CD14-positive monocyte (primary cell): ENCODE data around the gene TMA7. TPM values are rescaled to one million over a fixed set of nuclear protein-coding genes. Genes with fewer than 3 reads are reported as not detected.
A peak's percentile ranks its signal among the peaks of the same experiment; 100 is the strongest.

Experiments
- DNase-seq, 3 donors: peaks; one replicate each; pipeline ENCODE4 v3.0.0-alpha.2; 2011 to 2022
- H2AFZ ChIP-seq: 2 replicates; pipeline ENCODE4 v1.6.0; 2012; ENCODE audit warnings: mild to moderate bottlenecking, low read depth, low read length, inconsistent platforms; ENCODE audit not compliant: insufficient read depth, poor library complexity, severe bottlenecking
- H3K27ac ChIP-seq, 2 donors: 1 replicate in 1 of 2; 2 replicates in 1 of 2; pipeline ENCODE4 v1.5.1; 2012 to 2013; ENCODE audit warnings: low read length in 2 of 2, control low read depth in 1 of 2, inconsistent platforms in 1 of 2, low read depth in 1 of 2, mild to moderate bottlenecking in 1 of 2
- H3K27me3 ChIP-seq, 2 donors: one replicate each; pipeline versions ENCODE4 v1.6.0 to v1.6.1; 2011 to 2013; ENCODE audit warnings: low read length in 2 of 2; ENCODE audit not compliant: control insufficient read depth in 2 of 2, insufficient read depth in 2 of 2
- H3K36me3 ChIP-seq, 2 donors: replicated peaks in 1 of 2; 1 replicate in 1 of 2; 2 replicates in 1 of 2; pipeline versions ENCODE4 v1.5.1 to v1.6.1; 2012 to 2013; ENCODE audit warnings: low read length in 2 of 2, control low read depth in 1 of 2, inconsistent platforms in 1 of 2, mild to moderate bottlenecking in 1 of 2; ENCODE audit not compliant: insufficient read depth in 2 of 2, control insufficient read depth in 1 of 2
- H3K4me1 ChIP-seq, 2 donors: 1 replicate in 1 of 2; 2 replicates in 1 of 2; pipeline versions ENCODE4 v1.5.1 to v1.6.1; 2012 to 2013; ENCODE audit warnings: low read length in 2 of 2, control low read depth in 1 of 2, inconsistent platforms in 1 of 2, mild to moderate bottlenecking in 1 of 2, moderate library complexity in 1 of 2; ENCODE audit not compliant: insufficient read depth in 2 of 2, control insufficient read depth in 1 of 2
- H3K4me2 ChIP-seq: replicated peaks from 2 replicates; pipeline ENCODE3; 2012; ENCODE audit warnings: low read length, moderate library complexity, mild to moderate bottlenecking; ENCODE audit not compliant: poor library complexity, severe bottlenecking; ENCODE audit errors: extremely low read depth
- H3K4me3 ChIP-seq, 3 experiments: fragments of 200-600 bp in 1 of 3; sonication (generic) in 1 of 3; replicated peaks in 1 of 3; 1 replicate in 2 of 3; 2 replicates in 1 of 3; pipeline ENCODE4 v1.5.1; 2011 to 2013; ENCODE audit warnings: low read length in 3 of 3, mild to moderate bottlenecking in 3 of 3, control low read depth in 2 of 3, low read depth in 2 of 3, inconsistent platforms in 1 of 3, moderate library complexity in 1 of 3
- H3K79me2 ChIP-seq: 2 replicates; pipeline ENCODE4 v1.6.0; 2012; ENCODE audit warnings: mild to moderate bottlenecking, control low read depth, inconsistent platforms, low read length, moderate library complexity; ENCODE audit not compliant: insufficient read depth
- H3K9ac ChIP-seq: 2 replicates; pipeline ENCODE4 v1.6.0; 2017; ENCODE audit warnings: low read length, mild to moderate bottlenecking; ENCODE audit not compliant: insufficient read depth, poor library complexity, severe bottlenecking
- H3K9me3 ChIP-seq, 2 donors: replicated peaks in 1 of 2; 1 replicate in 1 of 2; 2 replicates in 1 of 2; pipeline versions ENCODE4 v1.5.1 to v1.6.1; 2012 to 2013; ENCODE audit warnings: low read length in 2 of 2, control low read depth in 1 of 2; ENCODE audit not compliant: control insufficient read depth in 1 of 2, insufficient read depth in 1 of 2
- H4K20me1 ChIP-seq: 2 replicates; pipeline ENCODE4 v1.6.0; 2012; ENCODE audit warnings: mild to moderate bottlenecking, low read length, control low read depth, moderate library complexity; ENCODE audit not compliant: insufficient read depth
- H3K27ac Mint-ChIP-seq, 7 donors: one replicate each; pipeline ENCODE4 v1.8.0; 2020; ENCODE audit warnings: mild to moderate bottlenecking in 7 of 7, mixed read lengths in 7 of 7, moderate library complexity in 6 of 7, inconsistent platforms in 2 of 7
- H3K27me3 Mint-ChIP-seq, 3 donors: one replicate each; pipeline ENCODE4 v1.8.0; 2021 to 2022; ENCODE audit warnings: low read depth in 3 of 3, mild to moderate bottlenecking in 3 of 3, mixed read lengths in 3 of 3, moderate library complexity in 3 of 3, inconsistent platforms in 1 of 3
- H3K36me3 Mint-ChIP-seq, 2 donors: one replicate each; pipeline ENCODE4 v1.8.0; 2020; ENCODE audit warnings: mixed read lengths in 2 of 2, inconsistent platforms in 1 of 2, mild to moderate bottlenecking in 1 of 2
- H3K4me1 Mint-ChIP-seq: one replicate; pipeline ENCODE4 v1.8.0; 2020; ENCODE audit warnings: mild to moderate bottlenecking, mixed read lengths
- H3K4me3 Mint-ChIP-seq, 2 donors: one replicate each; pipeline ENCODE4 v1.8.0; 2020; ENCODE audit warnings: mild to moderate bottlenecking in 2 of 2, mixed read lengths in 2 of 2, moderate library complexity in 1 of 2
- H3K9me3 Mint-ChIP-seq, 7 donors: one replicate each; pipeline ENCODE4 v1.8.0; 2020 to 2022; ENCODE audit warnings: mixed read lengths in 7 of 7, mild to moderate bottlenecking in 6 of 7, moderate library complexity in 6 of 7, inconsistent platforms in 2 of 7
- CTCF ChIP-seq: fragments of 200-600 bp; IDR thresholded peaks from one replicate; pipeline ENCODE4 v1.8.0; 2022; ENCODE audit warnings: antibody characterized with exemption, mild to moderate bottlenecking
- WGBS: methylation state at CpG from one replicate; pipeline ENCODE4 v1.1.5; 2013; ENCODE audit warnings: missing lambda C conversion rate; ENCODE audit not compliant: insufficient coverage; 5-methylcytosine and 5-hydroxymethylcytosine counted together
- intact Hi-C, 2 donors: fragments of 100-400 bp; cut with micrococcal nuclease; formaldehyde crosslinking; loops; one replicate each; pipeline versions ENCODE4 v1.15.0 to v1.15.1; 2023
- polyA plus RNA-seq, 3 donors: library from polyadenylated mRNA; depleted of rRNA in 1 of 3; unstranded in 2 of 3; stranded (reverse) in 1 of 3; fragments of 300-500 nt in 2 of 3; fragments of >200 nt in 1 of 3; fragmentation: Illumina TruSeq in 2 of 3; gene quantifications; 1 replicate in 2 of 3; 2 replicates in 1 of 3; pipeline ENCODE4 v1.2.3, GENCODE V29; 2012 to 2021

The TMA7 gene
- polyA plus RNA-seq, 3 donors, result 301 to 559 (median 478) TPM

GRCh38 chr3:48445277-48445882, 5.3 kb downstream of the TMA7 start:
- no peaks in the 10 kb centered on the region for H3K27me3 ChIP-seq
- Mint-ChIP-seq H3K27ac (peak overlapping the region in 4 of 7 donors; percentile 41 to 98 (median 85)), H3K36me3 (peaks cover 13 to 38% of the 10 kb centered on the region in 2 donors), H3K27me3 (peaks cover 0 to 5% (median 0%) of the 10 kb centered on the region in 3 donors), H3K9me3 (peaks cover 0 to 2% (median 0%) of the 10 kb centered on the region in 7 donors), H3K4me1 (peaks cover 37% of the 10 kb centered on the region), H3K4me3 (no peak overlapping the region)
- DNase-seq, result no peak
- peak overlapping the region in 1 of 3 experiments; percentile 83 for H3K4me3 ChIP-seq
- peak overlapping the region; percentile 77 for H3K4me2 ChIP-seq
- H3K9ac ChIP-seq, result no peak overlapping the region
- peaks cover 46% of the 10 kb centered on the region for H3K79me2 ChIP-seq
- TF ChIP-seq CTCF, result no peak
- peak overlapping the region in 1 of 2 donors; percentile 89 for H3K27ac ChIP-seq
- H3K4me1 ChIP-seq, result peaks cover 32 to 37% of the 10 kb centered on the region in 2 donors
- H3K36me3 ChIP-seq, result peaks cover 15 to 39% of the 10 kb centered on the region in 2 donors
- peaks cover 4% of the 10 kb centered on the region for H4K20me1 ChIP-seq
- WGBS, result 87% methylated on average over 5 of the region's 6 CpGs
- H3K9me3 ChIP-seq, result no peaks in the 10 kb centered on the region
- intact Hi-C loops, result loop anchor here in 1 of 2 donors (10.0 kb wide), 3 partner anchors 261 to 1161 kb away; partner anchors contain the start of genes CDC25A, KIF9, KLHL18 and SMARCC1
- H2AFZ ChIP-seq, result no peak overlapping the region

- H4K20me1 ChIP-seq, result peaks cover 4% of the 10 kb centered on the region
- peak overlapping the region; percentile 77 for H3K4me2 ChIP-seq
- H3K9me3 ChIP-seq, result no peaks in the 10 kb centered on the region
- H2AFZ ChIP-seq, result peak overlapping the region; percentile 96
- no peak for TF ChIP-seq CTCF
- H3K27me3 ChIP-seq, result no peaks in the 10 kb centered on the region
- H3K36me3 ChIP-seq, result peaks cover 15 to 44% of the 10 kb centered on the region in 2 donors
- H3K79me2 ChIP-seq, result peaks cover 39% of the 10 kb centered on the region
- peak overlapping the region; percentile 55 to 83 (median 67) for H3K4me3 ChIP-seq
- H3K27me3 Mint-ChIP-seq, result peaks cover 0 to 5% (median 0%) of the 10 kb centered on the region in 3 donors
- peak overlapping the region; percentile 22 to 89 for H3K27ac ChIP-seq
- peak overlapping the region; percentile 82 for H3K9ac ChIP-seq
- peak overlapping the region; percentile 81 to 94 for H3K4me3 Mint-ChIP-seq
- H3K4me1 ChIP-seq, result peaks cover 27 to 33% of the 10 kb centered on the region in 2 donors
- H3K27ac Mint-ChIP-seq, result peak overlapping the region; percentile 88 to 98 (median 93)
- DNase-seq, result no peak
- H3K36me3 Mint-ChIP-seq, result peaks cover 16 to 40% of the 10 kb centered on the region in 2 donors
- H3K9me3 Mint-ChIP-seq, result peaks cover 0 to 2% (median 0%) of the 10 kb centered on the region in 7 donors
- peaks cover 32% of the 10 kb centered on the region for H3K4me1 Mint-ChIP-seq
- intact Hi-C loops, result loop anchor here in 1 of 2 donors (10.0 kb wide), 3 partner anchors 261 to 1161 kb away; partner anchors contain the start of genes CDC25A, KIF9, KLHL18 and SMARCC1
- WGBS, result 33% methylated on average over 3 of the region's 6 CpGs
Observed at GRCh38 chr3:48446043-48446424, 6.0 kb downstream of the TMA7 start.
